Activated T-helper 2 cell treated with anti-CD3 and anti-CD28 coated beads, Interferon-gamma antibody, Interleukin-2, Interleukin-4, amounts not matched to agents 10 μg/mL and 5 μg/mL and 100 μg/mL, durations not matched to agents 14 hours and 24 hours and 36 hours (primary cell): Measurements from ENCODE around the gene ZNF716. TPM values are rescaled to one million over a fixed set of nuclear protein-coding genes. Genes with fewer than 3 reads are reported as not detected.

Experiments used
- DNase-seq: peaks from one replicate; pipeline ENCODE4 v3.0.0; 2021; ENCODE audit warnings: low spot score
- H3K27ac Mint-ChIP-seq: one replicate; pipeline ENCODE4 v1.8.0; 2021; ENCODE audit warnings: mixed read lengths
- H3K27me3 Mint-ChIP-seq: one replicate; pipeline ENCODE4 v1.8.0; 2021; ENCODE audit warnings: low read depth, mixed read lengths
- H3K36me3 Mint-ChIP-seq: one replicate; pipeline ENCODE4 v1.8.0; 2021; ENCODE audit warnings: low read depth, mixed read lengths
- H3K4me1 Mint-ChIP-seq: one replicate; pipeline ENCODE4 v1.8.0; 2021; ENCODE audit warnings: low read depth, mixed read lengths
- H3K4me3 Mint-ChIP-seq: one replicate; pipeline ENCODE4 v1.8.0; 2021; ENCODE audit warnings: low read depth, mild to moderate bottlenecking, moderate library complexity, mixed read lengths
- H3K9me3 Mint-ChIP-seq: one replicate; pipeline ENCODE4 v1.8.0; 2021; ENCODE audit warnings: mixed read lengths
- intact Hi-C: fragments of 100-400 bp; cut with micrococcal nuclease; formaldehyde crosslinking; loops from one replicate; pipeline ENCODE4 v1.15.1; 2023
- total RNA-seq: library from RNA; stranded (reverse); gene quantifications from 2 replicates; pipeline ENCODE4 v1.2.3, GENCODE V29; 2022

Gene ZNF716
- total RNA-seq, 1 donor from 2014 or later: not detected

- no peak for DNase-seq
- Mint-ChIP-seq H3K27ac (no peak overlapping the region), H3K36me3 (no peaks in the 10 kb centered on the region), H3K4me3 (no peak overlapping the region), H3K27me3 (no peaks in the 10 kb centered on the region), H3K4me1 (no peaks in the 10 kb centered on the region), H3K9me3 (peaks cover 5% of the 10 kb centered on the region)
- intact Hi-C loops: no loop called here
Measured at GRCh38 chr7:57415326-57415725, 34.7 kb upstream of the ZNF716 start.

- intact Hi-C loops: no loop called here
- no peak for DNase-seq
- H3K27ac Mint-ChIP-seq: no peak overlapping the region
- H3K4me3 Mint-ChIP-seq: no peak overlapping the region
- no peaks in the 10 kb centered on the region for H3K36me3 Mint-ChIP-seq
- no peaks in the 10 kb centered on the region for H3K27me3 Mint-ChIP-seq
- H3K9me3 Mint-ChIP-seq: peaks cover 5% of the 10 kb centered on the region
- H3K4me1 Mint-ChIP-seq: no peaks in the 10 kb centered on the region
Measured at GRCh38 chr7:57415730-57416129, 34.2 kb upstream of the ZNF716 start.

- no peaks in the 10 kb centered on the region for H3K27me3 Mint-ChIP-seq
- intact Hi-C loops: no loop called here
- no peaks in the 10 kb centered on the region for H3K4me1 Mint-ChIP-seq
- no peaks in the 10 kb centered on the region for H3K36me3 Mint-ChIP-seq
- H3K4me3 Mint-ChIP-seq: no peak overlapping the region
- H3K27ac Mint-ChIP-seq: no peak overlapping the region
- no peak for DNase-seq
- H3K9me3 Mint-ChIP-seq: peaks cover 12% of the 10 kb centered on the region
Measured at GRCh38 chr7:57416601-57417358, 33.2 kb upstream of the ZNF716 start.

- no peaks in the 10 kb centered on the region for H3K36me3 Mint-ChIP-seq
- no peaks in the 10 kb centered on the region for H3K27me3 Mint-ChIP-seq
- H3K4me3 Mint-ChIP-seq: no peak overlapping the region
- DNase-seq: no peak
- intact Hi-C loops: no loop called here
- peaks cover 18% of the 10 kb centered on the region for H3K9me3 Mint-ChIP-seq
- H3K4me1 Mint-ChIP-seq: no peaks in the 10 kb centered on the region
- no peak overlapping the region for H3K27ac Mint-ChIP-seq
Measured at GRCh38 chr7:57417736-57418135, 32.2 kb upstream of the ZNF716 start.

GRCh38 chr7:57423768-57424167 lies 26.2 kb upstream of the ZNF716 start:
- no peak overlapping the region for H3K4me3 Mint-ChIP-seq
- DNase-seq: no peak
- H3K27me3 Mint-ChIP-seq: no peaks in the 10 kb centered on the region
- no peaks in the 10 kb centered on the region for H3K36me3 Mint-ChIP-seq
- no peaks in the 10 kb centered on the region for H3K4me1 Mint-ChIP-seq
- peaks cover 38% of the 10 kb centered on the region for H3K9me3 Mint-ChIP-seq
- no peak overlapping the region for H3K27ac Mint-ChIP-seq
- intact Hi-C loops: no loop called here

- intact Hi-C loops: no loop called here
- H3K27me3 Mint-ChIP-seq: no peaks in the 10 kb centered on the region
- no peak overlapping the region for H3K27ac Mint-ChIP-seq
- DNase-seq: no peak
- H3K4me1 Mint-ChIP-seq: no peaks in the 10 kb centered on the region
- no peak overlapping the region for H3K4me3 Mint-ChIP-seq
- H3K36me3 Mint-ChIP-seq: no peaks in the 10 kb centered on the region
- peaks cover 47% of the 10 kb centered on the region for H3K9me3 Mint-ChIP-seq
Measured at GRCh38 chr7:57424515-57425238, 25.3 kb upstream of the ZNF716 start.

- Mint-ChIP-seq H3K36me3 (no peaks in the 10 kb centered on the region), H3K4me3 (no peak overlapping the region), H3K27ac (no peak overlapping the region), H3K9me3 (peaks cover 50% of the 10 kb centered on the region), H3K27me3 (no peaks in the 10 kb centered on the region), H3K4me1 (no peaks in the 10 kb centered on the region)
- DNase-seq: no peak
- intact Hi-C loops: no loop called here
Measured at GRCh38 chr7:57425239-57425944, 24.6 kb upstream of the ZNF716 start.

GRCh38 chr7:57425969-57426628 lies 23.9 kb upstream of the ZNF716 start:
- H3K27ac Mint-ChIP-seq: no peak overlapping the region
- H3K36me3 Mint-ChIP-seq: no peaks in the 10 kb centered on the region
- intact Hi-C loops: no loop called here

GRCh38 chr7:57426629-57427003 lies 23.4 kb upstream of the ZNF716 start:
- H3K4me1 Mint-ChIP-seq: no peaks in the 10 kb centered on the region
- no peak overlapping the region for H3K27ac Mint-ChIP-seq
- no peaks in the 10 kb centered on the region for H3K27me3 Mint-ChIP-seq
- intact Hi-C loops: no loop called here
- H3K36me3 Mint-ChIP-seq: no peaks in the 10 kb centered on the region
- H3K4me3 Mint-ChIP-seq: no peak overlapping the region
- H3K9me3 Mint-ChIP-seq: peaks cover 50% of the 10 kb centered on the region
- DNase-seq: no peak

More at GRCh38 chr7:57425969-57426628, 23.9 kb upstream of the ZNF716 start:
- Mint-ChIP-seq H3K4me1 (no peaks in the 10 kb centered on the region), H3K9me3 (peaks cover 51% of the 10 kb centered on the region), H3K4me3 (no peak overlapping the region), H3K27me3 (no peaks in the 10 kb centered on the region)
- DNase-seq: no peak

GRCh38 chr7:57427146-57427545 lies 22.8 kb upstream of the ZNF716 start:
- no peak overlapping the region for H3K27ac Mint-ChIP-seq
- intact Hi-C loops: no loop called here

GRCh38 chr7:57427594-57427993 lies 22.4 kb upstream of the ZNF716 start:
- no peaks in the 10 kb centered on the region for H3K27me3 Mint-ChIP-seq
- DNase-seq: no peak
- H3K9me3 Mint-ChIP-seq: peaks cover 53% of the 10 kb centered on the region
- H3K27ac Mint-ChIP-seq: no peak overlapping the region
- intact Hi-C loops: no loop called here
- no peaks in the 10 kb centered on the region for H3K36me3 Mint-ChIP-seq
- no peak overlapping the region for H3K4me3 Mint-ChIP-seq
- no peaks in the 10 kb centered on the region for H3K4me1 Mint-ChIP-seq

More at GRCh38 chr7:57427146-57427545, 22.8 kb upstream of the ZNF716 start:
- H3K9me3 Mint-ChIP-seq: peaks cover 52% of the 10 kb centered on the region
- no peak overlapping the region for H3K4me3 Mint-ChIP-seq
- no peaks in the 10 kb centered on the region for H3K4me1 Mint-ChIP-seq
- H3K36me3 Mint-ChIP-seq: no peaks in the 10 kb centered on the region
- no peaks in the 10 kb centered on the region for H3K27me3 Mint-ChIP-seq
- DNase-seq: no peak

GRCh38 chr7:57432583-57432982 lies 17.4 kb upstream of the ZNF716 start:
- DNase-seq: no peak
- Mint-ChIP-seq H3K27ac (no peak overlapping the region), H3K4me1 (no peaks in the 10 kb centered on the region), H3K4me3 (no peak overlapping the region), H3K27me3 (no peaks in the 10 kb centered on the region), H3K36me3 (no peaks in the 10 kb centered on the region), H3K9me3 (peaks cover 63% of the 10 kb centered on the region)
- intact Hi-C loops: no loop called here
